NT2/D1 (cell line): Measurements from ENCODE around the gene PODN.

Source experiments
- DNase-seq: peaks from one replicate; pipeline ENCODE4 v3.0.0-alpha.2; 2011; ENCODE audit warnings: low read depth, low spot score
- H3K27me3 ChIP-seq: 2 replicates; pipeline ENCODE4 v1.6.0; 2011; ENCODE audit warnings: mild to moderate bottlenecking; ENCODE audit not compliant: insufficient read length, insufficient read depth
- H3K36me3 ChIP-seq: 2 replicates; pipeline ENCODE4 v1.6.1; 2011; ENCODE audit warnings: mild to moderate bottlenecking, low read length, mixed read lengths; ENCODE audit not compliant: insufficient read depth, insufficient read length
- H3K4me1 ChIP-seq: 2 replicates; pipeline ENCODE4 v1.5.1; 2011; ENCODE audit not compliant: insufficient read depth, insufficient read length
- H3K4me3 ChIP-seq: 2 replicates; pipeline ENCODE4 v1.5.1; 2011; ENCODE audit warnings: low read depth; ENCODE audit not compliant: insufficient read length
- H3K9ac ChIP-seq: 2 replicates; pipeline ENCODE4 v1.6.0; 2011; ENCODE audit warnings: low read depth; ENCODE audit not compliant: insufficient read length
- H3K9me3 ChIP-seq: 2 replicates; pipeline ENCODE4 v1.5.1; 2011; ENCODE audit warnings: mild to moderate bottlenecking, low read length; ENCODE audit not compliant: insufficient read depth
- SUZ12 ChIP-seq: IDR thresholded peaks from 2 replicates; pipeline ENCODE4 v1.6.1; 2011; ENCODE audit not compliant: insufficient read length, insufficient read depth; ENCODE audit errors: extremely low read depth
- YY1 ChIP-seq: IDR thresholded peaks from 2 replicates; pipeline ENCODE4 v1.6.1; 2011; ENCODE audit not compliant: insufficient read length, insufficient read depth
- ZNF274 ChIP-seq: IDR thresholded peaks from 2 replicates; pipeline ENCODE4 v1.6.1; 2011; ENCODE audit warnings: mild to moderate bottlenecking, low read depth, low read length

Gene PODN

GRCh38 chr1:53061859-53062707 is at the start of gene PODN:
Gene PODN (plus strand): TSS chr1:53062213. CDS start chr1:53069856, 7,643 bp downstream.
- no peaks in the 10 kb centered on the region for H3K36me3 ChIP-seq
- H3K9ac ChIP-seq = peak within 1 kb of the TSS; percentile 47
- peak; percentile 38 for TF ChIP-seq SUZ12
- TF ChIP-seq YY1 = no peak
- peaks cover 70% of the 10 kb centered on the region for H3K27me3 ChIP-seq
- H3K4me1 ChIP-seq = peaks cover 6% of the 10 kb centered on the region
- peak within 1 kb of the TSS; percentile 41 for H3K4me3 ChIP-seq
- no peak for DNase-seq
- H3K9me3 ChIP-seq = no peaks in the 10 kb centered on the region

GRCh38 chr1:53014791-53015507 is 47.1 kb upstream of the PODN start:
- Histone ChIP-seq H3K9ac (peak overlapping the region; percentile 72), H3K36me3 (no peaks in the 10 kb centered on the region), H3K4me3 (peak overlapping the region; percentile 60), H3K9me3 (no peaks in the 10 kb centered on the region), H3K27me3 (no peaks in the 10 kb centered on the region), H3K4me1 (no peaks in the 10 kb centered on the region)
- TF ChIP-seq ZNF274 (no peak), YY1 (no peak), SUZ12 (no peak)
- DNase-seq = peak; percentile 81

- Histone ChIP-seq H3K9ac (peak overlapping the region; percentile 72), H3K4me1 (no peaks in the 10 kb centered on the region), H3K27me3 (no peaks in the 10 kb centered on the region), H3K4me3 (peak overlapping the region; percentile 60), H3K9me3 (no peaks in the 10 kb centered on the region), H3K36me3 (no peaks in the 10 kb centered on the region)
- no peak for DNase-seq
- TF ChIP-seq SUZ12 (no peak), ZNF274 (no peak), YY1 (no peak)
Measured at GRCh38 chr1:53015508-53015860, 46.5 kb upstream of the PODN start.

GRCh38 chr1:53016705-53017104 is 45.3 kb upstream of the PODN start:
- H3K4me1 ChIP-seq = no peaks in the 10 kb centered on the region
- no peaks in the 10 kb centered on the region for H3K9me3 ChIP-seq
- no peak overlapping the region for H3K9ac ChIP-seq
- H3K4me3 ChIP-seq = no peak overlapping the region
- no peak for DNase-seq
- TF ChIP-seq YY1 (no peak), ZNF274 (no peak), SUZ12 (no peak)
- no peaks in the 10 kb centered on the region for H3K36me3 ChIP-seq
- H3K27me3 ChIP-seq = no peaks in the 10 kb centered on the region

DNA sequence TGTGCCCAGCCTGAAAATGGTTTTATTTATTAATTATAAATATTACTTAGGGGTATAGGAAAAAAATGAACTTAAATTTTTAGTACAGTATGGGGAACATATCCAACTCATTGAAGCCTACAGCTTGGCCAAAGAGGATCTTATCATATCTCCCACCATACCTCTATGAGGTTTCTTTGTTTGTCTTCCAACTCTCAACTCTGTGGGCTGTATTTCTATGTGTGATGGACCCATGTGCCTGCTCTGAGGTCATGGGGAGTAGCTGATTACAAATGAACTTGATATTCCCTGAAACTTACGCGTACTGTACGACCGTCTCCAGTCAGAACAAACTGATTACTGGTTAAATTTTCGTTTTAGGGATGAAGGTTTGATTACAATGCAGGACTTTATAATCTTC is 41.4 kb upstream of the PODN start:
- DNase-seq = no peak
- H3K9ac ChIP-seq = no peak overlapping the region
- no peaks in the 10 kb centered on the region for H3K4me1 ChIP-seq
- H3K4me3 ChIP-seq = no peak overlapping the region
- no peaks in the 10 kb centered on the region for H3K27me3 ChIP-seq
- TF ChIP-seq YY1 (no peak), ZNF274 (no peak), SUZ12 (no peak)
- no peaks in the 10 kb centered on the region for H3K36me3 ChIP-seq
- H3K9me3 ChIP-seq = no peaks in the 10 kb centered on the region

DNA sequence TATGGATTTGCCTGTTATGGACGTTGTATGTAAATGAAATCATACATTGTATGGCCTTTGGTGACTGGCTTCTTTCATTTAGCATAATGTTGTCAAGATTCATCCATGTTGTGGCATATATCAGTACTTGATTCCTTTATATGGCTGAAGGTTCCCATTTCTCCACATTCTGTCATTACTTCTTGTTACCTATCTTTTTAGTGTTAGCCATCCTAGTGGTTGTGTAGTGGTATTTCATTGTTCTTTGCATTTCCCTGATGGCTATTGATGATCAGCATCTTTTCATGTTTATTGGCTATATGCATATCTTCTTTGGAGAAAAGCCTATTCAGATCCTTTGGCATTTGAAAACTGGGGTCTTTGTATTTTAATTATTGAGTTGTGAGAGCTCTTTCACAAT is 39.8 kb upstream of the PODN start:
- no peaks in the 10 kb centered on the region for H3K9me3 ChIP-seq
- TF ChIP-seq SUZ12 (no peak), ZNF274 (no peak)
- no peak overlapping the region for H3K9ac ChIP-seq
- no peak overlapping the region for H3K4me3 ChIP-seq
- no peaks in the 10 kb centered on the region for H3K4me1 ChIP-seq
- DNase-seq = no peak
- no peaks in the 10 kb centered on the region for H3K36me3 ChIP-seq
- H3K27me3 ChIP-seq = no peaks in the 10 kb centered on the region

DNA sequence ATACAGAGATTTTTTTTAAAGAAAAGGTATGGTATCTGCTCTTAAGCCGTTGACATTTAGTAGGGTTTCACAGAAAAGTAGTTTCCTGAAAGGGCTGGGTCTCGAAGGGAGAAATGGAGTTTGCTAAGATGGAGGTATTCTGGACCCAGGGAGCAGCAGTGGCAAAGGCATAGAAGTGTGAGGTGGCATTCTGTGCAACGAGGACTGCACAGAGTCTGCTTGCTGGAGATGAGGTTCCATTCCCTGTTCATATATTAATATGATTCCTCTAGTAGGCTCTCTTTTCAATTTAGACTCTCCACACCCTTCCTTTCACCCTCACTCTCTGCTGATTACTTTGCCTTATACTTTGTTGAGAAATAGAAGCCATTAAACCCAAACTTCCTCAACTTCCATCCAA is 38.5 kb upstream of the PODN start:
- H3K36me3 ChIP-seq = no peaks in the 10 kb centered on the region
- H3K4me3 ChIP-seq = no peak overlapping the region
- TF ChIP-seq YY1 = no peak
- no peak for TF ChIP-seq ZNF274
- TF ChIP-seq SUZ12 = no peak
- H3K4me1 ChIP-seq = no peaks in the 10 kb centered on the region
- no peaks in the 10 kb centered on the region for H3K9me3 ChIP-seq
- DNase-seq = no peak
- H3K27me3 ChIP-seq = no peaks in the 10 kb centered on the region
- no peak overlapping the region for H3K9ac ChIP-seq
